Vagina (tissue), 2 donors: ENCODE results near the gene REEP6.

ENCODE experiments used
- CTCF ChIP-seq, 3 experiments: fragments of 450-650 bp in 2 of 3; fragments of 200-600 bp in 1 of 3; sonication (generic) in 1 of 3; IDR thresholded peaks; one replicate each; pipeline ENCODE4 v1.5.1; 2017 to 2019; ENCODE audit warnings: antibody characterized with exemption in 3 of 3, mild to moderate bottlenecking in 2 of 3, moderate library complexity in 2 of 3
- POLR2A ChIP-seq, 2 donors: fragments of 450-650 bp; IDR thresholded peaks; one replicate each; pipeline ENCODE4 v1.6.1; 2017; ENCODE audit warnings: antibody characterized with exemption in 2 of 2, mild to moderate bottlenecking in 2 of 2, moderate library complexity in 2 of 2
- POLR2AphosphoS5 ChIP-seq, 2 donors: sonication (generic); formaldehyde crosslinking; IDR thresholded peaks; one replicate each; pipeline ENCODE4 v1.9.0; 2017; ENCODE audit warnings: antibody characterized with exemption in 2 of 2, mild to moderate bottlenecking in 2 of 2, low read depth in 1 of 2; ENCODE audit not compliant: insufficient read depth in 1 of 2

GRCh38 chr19:1521636-1522035, 30.7 kb downstream of the REEP6 start:
- TF ChIP-seq CTCF (IDR thresholded peaks at IDR 0.05) (no peak), POLR2A (IDR thresholded peaks at IDR 0.05) (no peak), POLR2AphosphoS5 (IDR thresholded peaks at IDR 0.05; ENCODE audit: insufficient read depth in 1 of 2, low read depth in 1 of 2) (peak in 1 of 2 donors; percentile 61)
